ENCODE data around the gene ESPNL. TPM values are rescaled to one million over a fixed set of nuclear protein-coding genes. Genes with fewer than 3 reads are reported as not detected.
A peak's percentile ranks its signal among the peaks of the same experiment; 100 is the strongest.
"Not testable (repeated sequence)": the region's sequence is repeated elsewhere in the genome, so short reads cannot be mapped to it uniquely, and the experiment has no call there.

ESPNL gene
- total RNA-seq, 1 experiment from 2014 or later, result 6.9 TPM

GRCh38 chr2:238168196-238169047 is 68.3 kb downstream of the ESPNL start:
- Histone ChIP-seq H3K4me1 (replicated peaks) (peaks cover 49% of the 10 kb centered on the region), H3K27me3 (replicated peaks) (no peaks in the 10 kb centered on the region), H3K36me3 (peaks cover 57% of the 10 kb centered on the region), H3K27ac (peak overlapping the region; percentile 89), H3K4me3 (no peak overlapping the region), H3K9me3 (replicated peaks) (no peaks in the 10 kb centered on the region)
- DNase-seq (ENCODE audit: low read depth in 1 of 2, low spot score in 2 of 2), result no peak

GRCh38 chr2:238169048-238169707 is 69.0 kb downstream of the ESPNL start:
- no peak overlapping the region for H3K4me3 ChIP-seq
- peaks cover 45% of the 10 kb centered on the region for H3K4me1 ChIP-seq (replicated peaks)
- H3K27ac ChIP-seq, result peak overlapping the region; percentile 89
- no peaks in the 10 kb centered on the region for H3K27me3 ChIP-seq (replicated peaks)
- peaks cover 64% of the 10 kb centered on the region for H3K36me3 ChIP-seq
- peak; percentile 81 to 82 for DNase-seq (ENCODE audit: low read depth in 1 of 2, low spot score in 2 of 2)
- no peaks in the 10 kb centered on the region for H3K9me3 ChIP-seq (replicated peaks)

GRCh38 chr2:238169708-238170251 is 69.6 kb downstream of the ESPNL start:
- DNase-seq (ENCODE audit: low read depth in 1 of 2, low spot score in 2 of 2), result peak; percentile 66 to 74
- Histone ChIP-seq H3K9me3 (replicated peaks) (no peaks in the 10 kb centered on the region), H3K4me1 (replicated peaks) (peaks cover 45% of the 10 kb centered on the region), H3K36me3 (peaks cover 70% of the 10 kb centered on the region), H3K27ac (peak overlapping the region; percentile 89), H3K4me3 (no peak overlapping the region), H3K27me3 (replicated peaks) (no peaks in the 10 kb centered on the region)

- DNase-seq (ENCODE audit: low read depth in 1 of 2, low spot score in 2 of 2), result peak in 1 of 2 experiments; percentile 44
- H3K27ac ChIP-seq, result peak overlapping the region; percentile 89
- H3K9me3 ChIP-seq (replicated peaks), result no peaks in the 10 kb centered on the region
- peaks cover 78% of the 10 kb centered on the region for H3K36me3 ChIP-seq
- H3K27me3 ChIP-seq (replicated peaks), result no peaks in the 10 kb centered on the region
- peaks cover 45% of the 10 kb centered on the region for H3K4me1 ChIP-seq (replicated peaks)
- no peak overlapping the region for H3K4me3 ChIP-seq
These were observed 70.4 kb downstream of the ESPNL start for GRCh38 chr2:238170386-238171071.

- Histone ChIP-seq H3K4me1 (replicated peaks) (peaks cover 45% of the 10 kb centered on the region), H3K27ac (peak overlapping the region; percentile 89), H3K36me3 (peaks cover 80% of the 10 kb centered on the region)
- not testable (repeated sequence) for H3K27me3 ChIP-seq (replicated peaks); H3K9me3 ChIP-seq (replicated peaks); H3K4me3 ChIP-seq; DNase-seq (ENCODE audit: low read depth in 1 of 2, low spot score in 2 of 2)
These were observed 70.9 kb downstream of the ESPNL start for GRCh38 chr2:238171072-238171431.

GRCh38 chr2:238171575-238172187 is 71.5 kb downstream of the ESPNL start:
- Histone ChIP-seq H3K4me1 (replicated peaks) (peaks cover 45% of the 10 kb centered on the region), H3K27ac (no peak overlapping the region), H3K36me3 (peaks cover 85% of the 10 kb centered on the region), H3K4me3 (no peak overlapping the region), H3K27me3 (replicated peaks) (no peaks in the 10 kb centered on the region), H3K9me3 (replicated peaks) (no peaks in the 10 kb centered on the region)
- no peak for DNase-seq (ENCODE audit: low read depth in 1 of 2, low spot score in 2 of 2)

- Histone ChIP-seq H3K4me3 (no peak overlapping the region), H3K36me3 (peaks cover 90% of the 10 kb centered on the region), H3K4me1 (replicated peaks) (peaks cover 45% of the 10 kb centered on the region), H3K9me3 (replicated peaks) (no peaks in the 10 kb centered on the region), H3K27me3 (replicated peaks) (no peaks in the 10 kb centered on the region), H3K27ac (no peak overlapping the region)
- no peak for DNase-seq (ENCODE audit: low read depth in 1 of 2, low spot score in 2 of 2)
These were observed 72.3 kb downstream of the ESPNL start for GRCh38 chr2:238172439-238172838.

GRCh38 chr2:238173692-238174091 is 73.6 kb downstream of the ESPNL start:
- peaks cover 33% of the 10 kb centered on the region for H3K4me1 ChIP-seq (replicated peaks)
- no peaks in the 10 kb centered on the region for H3K27me3 ChIP-seq (replicated peaks)
- H3K9me3 ChIP-seq (replicated peaks), result no peaks in the 10 kb centered on the region
- DNase-seq (ENCODE audit: low read depth in 1 of 2, low spot score in 2 of 2), result no peak
- peaks cover 90% of the 10 kb centered on the region for H3K36me3 ChIP-seq
- H3K27ac ChIP-seq, result no peak overlapping the region
- no peak overlapping the region for H3K4me3 ChIP-seq

- no peaks in the 10 kb centered on the region for H3K9me3 ChIP-seq (replicated peaks)
- peaks cover 91% of the 10 kb centered on the region for H3K36me3 ChIP-seq
- no peak for DNase-seq (ENCODE audit: low read depth in 1 of 2, low spot score in 2 of 2)
- no peak overlapping the region for H3K27ac ChIP-seq
- no peak overlapping the region for H3K4me3 ChIP-seq
- H3K27me3 ChIP-seq (replicated peaks), result no peaks in the 10 kb centered on the region
- peaks cover 27% of the 10 kb centered on the region for H3K4me1 ChIP-seq (replicated peaks)
These were observed 74.2 kb downstream of the ESPNL start for GRCh38 chr2:238174291-238174690.

- H3K4me3 ChIP-seq, result no peak overlapping the region
- no peaks in the 10 kb centered on the region for H3K27me3 ChIP-seq (replicated peaks)
- DNase-seq (ENCODE audit: low read depth in 1 of 2, low spot score in 2 of 2), result no peak
- H3K9me3 ChIP-seq (replicated peaks), result no peaks in the 10 kb centered on the region
- no peak overlapping the region for H3K27ac ChIP-seq
- H3K4me1 ChIP-seq (replicated peaks), result peaks cover 23% of the 10 kb centered on the region
- peaks cover 95% of the 10 kb centered on the region for H3K36me3 ChIP-seq
These were observed 74.6 kb downstream of the ESPNL start for GRCh38 chr2:238174701-238175100.

- no peak for DNase-seq (ENCODE audit: low read depth in 1 of 2, low spot score in 2 of 2)
- peaks cover 96% of the 10 kb centered on the region for H3K36me3 ChIP-seq
- H3K4me3 ChIP-seq, result no peak overlapping the region
- no peak overlapping the region for H3K27ac ChIP-seq
- no peaks in the 10 kb centered on the region for H3K27me3 ChIP-seq (replicated peaks)
- H3K4me1 ChIP-seq (replicated peaks), result peaks cover 5% of the 10 kb centered on the region; the same call in 1 of the 2 replicates
- no peaks in the 10 kb centered on the region for H3K9me3 ChIP-seq (replicated peaks)
These were observed 76.5 kb downstream of the ESPNL start for GRCh38 chr2:238176613-238177012.

GRCh38 chr2:238180554-238180953 is 80.4 kb downstream of the ESPNL start:
- Histone ChIP-seq H3K27me3 (replicated peaks) (no peaks in the 10 kb centered on the region), H3K9me3 (replicated peaks) (no peaks in the 10 kb centered on the region), H3K4me1 (replicated peaks) (peaks cover 31% of the 10 kb centered on the region), H3K27ac (no peak overlapping the region), H3K36me3 (peaks cover 90% of the 10 kb centered on the region), H3K4me3 (no peak overlapping the region)
- DNase-seq (ENCODE audit: low read depth in 1 of 2, low spot score in 2 of 2), result no peak

- no peaks in the 10 kb centered on the region for H3K9me3 ChIP-seq (replicated peaks)
- DNase-seq (ENCODE audit: low read depth in 1 of 2, low spot score in 2 of 2), result no peak
- no peak overlapping the region for H3K4me3 ChIP-seq
- peaks cover 31% of the 10 kb centered on the region for H3K4me1 ChIP-seq (replicated peaks)
- peak overlapping the region; percentile 9; the same call in 1 of the 2 replicates for H3K27ac ChIP-seq
- peaks cover 92% of the 10 kb centered on the region for H3K36me3 ChIP-seq
- H3K27me3 ChIP-seq (replicated peaks), result no peaks in the 10 kb centered on the region
These were observed 82.2 kb downstream of the ESPNL start for GRCh38 chr2:238182362-238182761.

Measured in SJSA1 (cell line).